ENCODE measurements around the gene PCED1B. TPM values are rescaled to one million over a fixed set of nuclear protein-coding genes. Genes with fewer than 3 reads are reported as not detected.

The PCED1B gene
- total RNA-seq, 1 experiment from 2014 or later, result 0.86 TPM

DNA sequence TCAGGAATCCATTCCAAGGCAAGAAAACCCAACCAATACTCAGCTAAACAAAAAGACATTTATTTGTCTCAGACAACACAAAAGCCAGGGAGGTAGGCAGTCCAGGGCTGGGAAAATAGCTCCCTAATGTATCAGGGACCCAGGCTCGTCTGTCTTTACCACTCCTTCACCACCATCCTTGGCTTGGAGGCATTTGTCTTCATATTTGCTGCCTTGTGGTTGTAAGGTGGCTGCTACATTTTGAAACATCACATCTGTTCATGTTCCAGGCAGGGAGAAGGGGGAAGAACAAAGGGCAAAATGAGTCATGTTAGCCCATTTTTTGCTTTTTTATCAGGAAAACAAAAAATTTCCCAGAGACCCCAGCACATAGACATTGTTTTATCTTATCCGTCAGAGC lies 44.8 kb upstream of the PCED1B start:
- Histone ChIP-seq H3K4me3 (replicated peaks in 1 of 2; ENCODE audit: low read depth in 1 of 2, low read length in 2 of 2) (no peak overlapping the region), H4K20me1 (ENCODE audit: insufficient read depth) (no peaks in the 10 kb centered on the region), H3K4me1 (ENCODE audit: control insufficient read depth in 1 of 2, insufficient read depth in 2 of 2, low read length in 2 of 2) (peaks cover 3 to 6% of the 10 kb centered on the region in 2 experiments; a peak in 3 of 4 replicates), H2AFZ (ENCODE audit: low read depth, low read length, poor library complexity, severe bottlenecking) (no peak overlapping the region), H3K9me3 (ENCODE audit: control insufficient read depth in 1 of 2, insufficient read depth in 1 of 2, low read depth in 1 of 2, low read length in 2 of 2) (no peaks in the 10 kb centered on the region), H3K79me2 (ENCODE audit: insufficient read depth, low read length) (no peaks in the 10 kb centered on the region), H3K27me3 (ENCODE audit: insufficient read depth, low read length) (no peaks in the 10 kb centered on the region), H3K4me2 (ENCODE audit: low read length) (no peak overlapping the region), H3K9ac (ENCODE audit: low read length) (no peak overlapping the region), H3K27ac (ENCODE audit: low read depth, low read length) (no peak overlapping the region), H3K36me3 (ENCODE audit: control insufficient read depth in 1 of 2, insufficient read depth in 2 of 2, low read length in 2 of 2) (no peaks in the 10 kb centered on the region), H3K9me2 (ENCODE audit: insufficient read depth) (no peaks in the 10 kb centered on the region)
- RAD21 ChIA-PET (ENCODE audit: low non-redundant PET in 1 of 2, low total read pairs in 2 of 2, uncharacterized antibody in 2 of 2, unreplicated experiment in 2 of 2), result no interaction called here
- no TSS peak for BruUV-seq (replicated peaks)
- POLR2A ChIA-PET, result interaction anchor here (1.2 kb wide), 1 partner anchor 374 kb away, joined by 3 read pairs; no protein-coding TSS in a partner anchor
- CTCF ChIA-PET, result interaction anchor here (1.3 to 4.0 kb wide), 3 partner anchors 37 to 363 kb away, joined by 4 to 57 read pairs (median 35); no protein-coding TSS in a partner anchor
- no peak for ATAC-seq
- intact Hi-C loops (cut with micrococcal nuclease), result loop anchor here (5.0 to 10.0 kb wide), 3 partner anchors 513 to 803 kb away; partner anchors contain the start of gene SLC48A1
- TF ChIP-seq RAD21 (IDR thresholded peaks at IDR 0.05; ENCODE audit: low read depth) (no peak), ELF1 (IDR thresholded peaks at IDR 0.05; ENCODE audit: borderline replicate concordance, low read depth) (no peak), EZH2phosphoT487 (IDR thresholded peaks at IDR 0.05; ENCODE audit: borderline replicate concordance) (no peak), EGR1 (IDR thresholded peaks at IDR 0.05; ENCODE audit: low read depth) (no peak), TCF7L2 (IDR thresholded peaks at IDR 0.05; ENCODE audit: borderline replicate concordance, extremely low read depth, insufficient read depth, insufficient read length) (no peak), ZFX (IDR thresholded peaks at IDR 0.05) (no peak), SIN3A (IDR thresholded peaks at IDR 0.05; ENCODE audit: low read depth) (no peak), FOSL1 (IDR thresholded peaks at IDR 0.05; ENCODE audit: low read depth) (no peak), POLR2A (IDR thresholded peaks at IDR 0.05; ENCODE audit: borderline replicate concordance, extremely low read depth, insufficient read depth, insufficient read length) (no peak), JUND (IDR thresholded peaks at IDR 0.05) (no peak)
- TF ChIP-seq, protein P1, sequence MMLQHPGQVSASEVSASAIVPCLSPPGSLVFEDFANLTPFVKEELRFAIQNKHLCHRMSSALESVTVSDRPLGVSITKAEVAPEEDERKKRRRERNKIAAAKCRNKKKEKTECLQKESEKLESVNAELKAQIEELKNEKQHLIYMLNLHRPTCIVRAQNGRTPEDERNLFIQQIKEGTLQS (IDR thresholded peaks at IDR 0.05), result no peak
- TF ChIP-seq, protein P2, sequence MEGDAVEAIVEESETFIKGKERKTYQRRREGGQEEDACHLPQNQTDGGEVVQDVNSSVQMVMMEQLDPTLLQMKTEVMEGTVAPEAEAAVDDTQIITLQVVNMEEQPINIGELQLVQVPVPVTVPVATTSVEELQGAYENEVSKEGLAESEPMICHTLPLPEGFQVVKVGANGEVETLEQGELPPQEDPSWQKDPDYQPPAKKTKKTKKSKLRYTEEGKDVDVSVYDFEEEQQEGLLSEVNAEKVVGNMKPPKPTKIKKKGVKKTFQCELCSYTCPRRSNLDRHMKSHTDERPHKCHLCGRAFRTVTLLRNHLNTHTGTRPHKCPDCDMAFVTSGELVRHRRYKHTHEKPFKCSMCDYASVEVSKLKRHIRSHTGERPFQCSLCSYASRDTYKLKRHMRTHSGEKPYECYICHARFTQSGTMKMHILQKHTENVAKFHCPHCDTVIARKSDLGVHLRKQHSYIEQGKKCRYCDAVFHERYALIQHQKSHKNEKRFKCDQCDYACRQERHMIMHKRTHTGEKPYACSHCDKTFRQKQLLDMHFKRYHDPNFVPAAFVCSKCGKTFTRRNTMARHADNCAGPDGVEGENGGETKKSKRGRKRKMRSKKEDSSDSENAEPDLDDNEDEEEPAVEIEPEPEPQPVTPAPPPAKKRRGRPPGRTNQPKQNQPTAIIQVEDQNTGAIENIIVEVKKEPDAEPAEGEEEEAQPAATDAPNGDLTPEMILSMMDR (IDR thresholded peaks at IDR 0.05 in 2 of 3, conservative IDR thresholded peaks at IDR 0.05 in 1 of 3; ENCODE audit: borderline replicate concordance in 1 of 3, insufficient read depth in 1 of 3, low read depth in 2 of 3, low read length in 2 of 3), result no peak
- TF ChIP-seq, protein P3, sequence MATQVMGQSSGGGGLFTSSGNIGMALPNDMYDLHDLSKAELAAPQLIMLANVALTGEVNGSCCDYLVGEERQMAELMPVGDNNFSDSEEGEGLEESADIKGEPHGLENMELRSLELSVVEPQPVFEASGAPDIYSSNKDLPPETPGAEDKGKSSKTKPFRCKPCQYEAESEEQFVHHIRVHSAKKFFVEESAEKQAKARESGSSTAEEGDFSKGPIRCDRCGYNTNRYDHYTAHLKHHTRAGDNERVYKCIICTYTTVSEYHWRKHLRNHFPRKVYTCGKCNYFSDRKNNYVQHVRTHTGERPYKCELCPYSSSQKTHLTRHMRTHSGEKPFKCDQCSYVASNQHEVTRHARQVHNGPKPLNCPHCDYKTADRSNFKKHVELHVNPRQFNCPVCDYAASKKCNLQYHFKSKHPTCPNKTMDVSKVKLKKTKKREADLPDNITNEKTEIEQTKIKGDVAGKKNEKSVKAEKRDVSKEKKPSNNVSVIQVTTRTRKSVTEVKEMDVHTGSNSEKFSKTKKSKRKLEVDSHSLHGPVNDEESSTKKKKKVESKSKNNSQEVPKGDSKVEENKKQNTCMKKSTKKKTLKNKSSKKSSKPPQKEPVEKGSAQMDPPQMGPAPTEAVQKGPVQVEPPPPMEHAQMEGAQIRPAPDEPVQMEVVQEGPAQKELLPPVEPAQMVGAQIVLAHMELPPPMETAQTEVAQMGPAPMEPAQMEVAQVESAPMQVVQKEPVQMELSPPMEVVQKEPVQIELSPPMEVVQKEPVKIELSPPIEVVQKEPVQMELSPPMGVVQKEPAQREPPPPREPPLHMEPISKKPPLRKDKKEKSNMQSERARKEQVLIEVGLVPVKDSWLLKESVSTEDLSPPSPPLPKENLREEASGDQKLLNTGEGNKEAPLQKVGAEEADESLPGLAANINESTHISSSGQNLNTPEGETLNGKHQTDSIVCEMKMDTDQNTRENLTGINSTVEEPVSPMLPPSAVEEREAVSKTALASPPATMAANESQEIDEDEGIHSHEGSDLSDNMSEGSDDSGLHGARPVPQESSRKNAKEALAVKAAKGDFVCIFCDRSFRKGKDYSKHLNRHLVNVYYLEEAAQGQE (IDR thresholded peaks at IDR 0.05; ENCODE audit: low read depth), result no peak
- TF ChIP-seq, protein P4, sequence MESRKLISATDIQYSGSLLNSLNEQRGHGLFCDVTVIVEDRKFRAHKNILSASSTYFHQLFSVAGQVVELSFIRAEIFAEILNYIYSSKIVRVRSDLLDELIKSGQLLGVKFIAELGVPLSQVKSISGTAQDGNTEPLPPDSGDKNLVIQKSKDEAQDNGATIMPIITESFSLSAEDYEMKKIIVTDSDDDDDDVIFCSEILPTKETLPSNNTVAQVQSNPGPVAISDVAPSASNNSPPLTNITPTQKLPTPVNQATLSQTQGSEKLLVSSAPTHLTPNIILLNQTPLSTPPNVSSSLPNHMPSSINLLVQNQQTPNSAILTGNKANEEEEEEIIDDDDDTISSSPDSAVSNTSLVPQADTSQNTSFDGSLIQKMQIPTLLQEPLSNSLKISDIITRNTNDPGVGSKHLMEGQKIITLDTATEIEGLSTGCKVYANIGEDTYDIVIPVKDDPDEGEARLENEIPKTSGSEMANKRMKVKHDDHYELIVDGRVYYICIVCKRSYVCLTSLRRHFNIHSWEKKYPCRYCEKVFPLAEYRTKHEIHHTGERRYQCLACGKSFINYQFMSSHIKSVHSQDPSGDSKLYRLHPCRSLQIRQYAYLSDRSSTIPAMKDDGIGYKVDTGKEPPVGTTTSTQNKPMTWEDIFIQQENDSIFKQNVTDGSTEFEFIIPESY (IDR thresholded peaks at IDR 0.05; ENCODE audit: extremely low read depth, insufficient replicate concordance, low read length), result no peak
- TF ChIP-seq, protein P5, sequence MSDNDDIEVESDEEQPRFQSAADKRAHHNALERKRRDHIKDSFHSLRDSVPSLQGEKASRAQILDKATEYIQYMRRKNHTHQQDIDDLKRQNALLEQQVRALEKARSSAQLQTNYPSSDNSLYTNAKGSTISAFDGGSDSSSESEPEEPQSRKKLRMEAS (IDR thresholded peaks at IDR 0.05), result no peak
- no peak for DNase-seq (ENCODE audit: low read depth, low spot score)

All from HCT116 (cell line).